ENCODE data around the gene NISCH.

The NISCH gene

GRCh38 chr3:52447512-52448355 lies 7.7 kb upstream of the NISCH start:
- no peak for DNase-seq (ENCODE audit: low spot score)

GRCh38 chr3:52450489-52451236 lies 4.7 kb upstream of the NISCH start:
- DNase-seq (ENCODE audit: low spot score) = no peak

- no peak for DNase-seq (ENCODE audit: low spot score)
Observed at GRCh38 chr3:52451237-52452083, 3.9 kb upstream of the NISCH start.

GRCh38 chr3:52452126-52452525 lies 3.3 kb upstream of the NISCH start:
- no peak for DNase-seq (ENCODE audit: low spot score)

GRCh38 chr3:52452570-52453221 lies 2.7 kb upstream of the NISCH start:
- no peak for DNase-seq (ENCODE audit: low spot score)

- no peak for DNase-seq (ENCODE audit: low spot score)
Observed at GRCh38 chr3:52453496-52454249, 1.7 kb upstream of the NISCH start, which contains the start of gene TNNC1. TNNC1 (minus strand) TSS chr3:52454041; CDS start chr3:52454015, 26 bp downstream.

GRCh38 chr3:52454250-52454937 lies 1.0 kb upstream of the NISCH start:
- DNase-seq (ENCODE audit: low spot score) = no peak

GRCh38 chr3:52454938-52455282 lies 494 bp upstream of the NISCH start:
- no peak for DNase-seq (ENCODE audit: low spot score)

GRCh38 chr3:52456169-52456799 lies 880 bp downstream of the NISCH start:
- no peak for DNase-seq (ENCODE audit: low spot score)

- DNase-seq (ENCODE audit: low spot score) = no peak
Observed at GRCh38 chr3:52456800-52457183, 1.4 kb downstream of the NISCH start.

- no peak for DNase-seq (ENCODE audit: low spot score)
Observed at GRCh38 chr3:52458031-52458760, 2.8 kb downstream of the NISCH start.

GRCh38 chr3:52458770-52459545 lies 3.6 kb downstream of the NISCH start:
- no peak for DNase-seq (ENCODE audit: low spot score)

GRCh38 chr3:52461874-52462273 lies 6.5 kb downstream of the NISCH start:
- no peak for DNase-seq (ENCODE audit: low spot score)

- no peak for DNase-seq (ENCODE audit: low spot score)
Observed at GRCh38 chr3:52463416-52463815, 8.0 kb downstream of the NISCH start.

- DNase-seq (ENCODE audit: low spot score) = no peak
Observed at GRCh38 chr3:52468336-52468735, 12.9 kb downstream of the NISCH start.

GRCh38 chr3:52469001-52469400 lies 13.6 kb downstream of the NISCH start:
- DNase-seq (ENCODE audit: low spot score) = no peak

- no peak for DNase-seq (ENCODE audit: low spot score)
Observed at GRCh38 chr3:52470920-52471319, 15.5 kb downstream of the NISCH start.

- no peak for DNase-seq (ENCODE audit: low spot score)
Observed at GRCh38 chr3:52471371-52472238, 16.2 kb downstream of the NISCH start.
